H1 (cell line): ENCODE results near the gene PPFIA4.

ENCODE experiments used
- BACH1 ChIP-seq: IDR thresholded peaks from 2 replicates; pipeline ENCODE4 v1.6.1; 2012; ENCODE audit warnings: low read length, improper control_type of control experiment
- CTCF ChIP-seq, 3 experiments: IDR thresholded peaks; 1 replicate in 2 of 3; 2 replicates in 1 of 3; pipeline versions ENCODE4 v1.5.1 to v1.6.1; 2011; ENCODE audit warnings: low read length in 3 of 3, mild to moderate bottlenecking in 3 of 3, inconsistent platforms in 2 of 3, low read depth in 1 of 3, moderate library complexity in 1 of 3; ENCODE audit not compliant: insufficient read depth in 1 of 3; ENCODE audit errors: control extremely low read depth in 1 of 3
- EZH2 ChIP-seq: fragments of 200-600 bp; sonication (generic); IDR thresholded peaks from 2 replicates; pipeline ENCODE4 v1.7.1; 2012; ENCODE audit warnings: low read depth, mild to moderate bottlenecking, moderate library complexity, low read length, inconsistent platforms; ENCODE audit not compliant: severe bottlenecking
- KDM1A ChIP-seq: fragments of 200-600, 300-600 bp; sonication (generic); IDR thresholded peaks from 2 replicates; pipeline ENCODE4 v1.7.1; 2016; ENCODE audit warnings: mild to moderate bottlenecking, low read length, borderline replicate concordance
- KDM5A ChIP-seq: fragments of 200-600 bp; IDR thresholded peaks from 2 replicates; pipeline ENCODE4 v1.7.1; 2012; ENCODE audit warnings: mild to moderate bottlenecking, low read length, inconsistent platforms, mixed read lengths
- YY1 ChIP-seq: IDR thresholded peaks from 2 replicates; pipeline ENCODE4 v1.6.1; 2011; ENCODE audit warnings: low read depth, mild to moderate bottlenecking, low read length
- ZNF274 ChIP-seq: IDR thresholded peaks from 2 replicates; pipeline ENCODE4 v1.7.0; 2012; ENCODE audit warnings: low read length, borderline replicate concordance; ENCODE audit errors: extremely low read depth

DNA sequence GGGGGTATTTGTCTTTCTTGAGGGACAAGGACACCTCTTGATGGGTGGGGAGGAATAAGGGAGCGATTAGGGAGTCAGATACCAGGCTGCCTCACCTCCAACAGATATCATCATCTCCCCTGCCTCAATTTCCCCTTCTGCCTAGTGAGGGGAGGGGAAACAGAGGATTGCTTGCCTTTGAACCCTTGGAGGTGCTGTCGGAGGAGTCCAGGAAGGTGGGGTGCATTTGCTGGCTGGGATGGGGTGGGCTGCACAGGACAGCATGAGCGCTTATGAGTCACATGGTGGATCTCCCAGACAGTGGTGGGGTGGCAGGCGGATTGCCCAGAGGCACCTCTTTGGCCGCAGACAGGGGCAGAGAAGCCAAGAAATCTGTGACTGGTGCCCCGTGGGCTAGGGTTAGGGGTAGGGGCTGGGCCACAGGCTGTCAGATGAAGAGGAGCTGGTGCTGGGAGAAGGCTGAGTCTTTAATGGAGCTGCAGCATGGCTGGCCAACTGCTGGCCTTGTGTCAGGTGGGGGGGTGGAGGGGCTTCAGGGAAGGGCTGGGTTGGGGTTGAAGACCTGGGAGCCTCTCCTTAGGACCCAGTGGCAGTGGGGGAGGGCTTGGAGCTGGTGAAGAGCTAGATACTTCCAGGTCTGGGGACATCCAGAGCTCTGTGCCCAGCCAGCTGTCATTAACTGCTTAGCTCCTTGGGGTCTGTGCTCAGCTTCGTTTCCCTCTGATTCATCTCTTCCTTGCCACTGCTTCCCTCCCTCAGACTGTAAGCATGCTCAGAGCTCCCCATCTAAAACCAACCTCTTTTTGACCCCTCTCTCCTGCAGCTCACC lies 94.2 kb downstream of the PPFIA4 start:
- no peak for TF ChIP-seq KDM1A
- no peak for TF ChIP-seq ZNF274
- TF ChIP-seq EZH2 = no peak
- no peak for TF ChIP-seq CTCF (IDR thresholded peaks at IDR 0.05; ENCODE audit: control extremely low read depth in 1 of 3, insufficient read depth in 1 of 3, low read depth in 1 of 3, low read length in 3 of 3)
- no peak for TF ChIP-seq YY1
- TF ChIP-seq BACH1 = no peak
- TF ChIP-seq KDM5A = no peak
